ENCODE measurements around the gene EGR4. TPM values are rescaled to one million over a fixed set of nuclear protein-coding genes. Genes with fewer than 3 reads are reported as not detected.

Gene EGR4
- total RNA-seq, 2 donors from 2014 or later: 0.16 TPM; not detected in 1

GRCh38 chr2:73259704-73260337, 33.5 kb downstream of the EGR4 start:
- peaks cover 3% of the 10 kb centered on the region for H3K36me3 ChIP-seq
- H3K9me3 ChIP-seq: no peaks in the 10 kb centered on the region
- no peak overlapping the region for H3K27ac ChIP-seq
- H3K27me3 ChIP-seq: no peaks in the 10 kb centered on the region
- TF ChIP-seq CTCF (IDR thresholded peaks at IDR 0.05): no peak
- no peak overlapping the region for H3K4me3 ChIP-seq
- no peak for DNase-seq (ENCODE audit: low spot score)
- no peaks in the 10 kb centered on the region for H3K4me1 ChIP-seq

GRCh38 chr2:73259276-73259675, 34.1 kb downstream of the EGR4 start:
- no peak for DNase-seq (ENCODE audit: low spot score)
- Histone ChIP-seq H3K36me3 (peaks cover 8% of the 10 kb centered on the region), H3K27ac (no peak overlapping the region), H3K4me1 (no peaks in the 10 kb centered on the region), H3K9me3 (no peaks in the 10 kb centered on the region), H3K4me3 (no peak overlapping the region), H3K27me3 (no peaks in the 10 kb centered on the region)
- TF ChIP-seq CTCF (IDR thresholded peaks at IDR 0.05): no peak

- no peak overlapping the region for H3K27ac ChIP-seq
- H3K27me3 ChIP-seq: no peaks in the 10 kb centered on the region
- no peak for TF ChIP-seq CTCF (IDR thresholded peaks at IDR 0.05)
Observed at GRCh38 chr2:73258913-73259215, 34.5 kb downstream of the EGR4 start.

GRCh38 chr2:73258186-73258912, 35.0 kb downstream of the EGR4 start:
- Histone ChIP-seq H3K27me3 (no peaks in the 10 kb centered on the region), H3K4me1 (no peaks in the 10 kb centered on the region), H3K9me3 (no peaks in the 10 kb centered on the region), H3K4me3 (no peak overlapping the region), H3K36me3 (peaks cover 18% of the 10 kb centered on the region), H3K27ac (no peak overlapping the region)
- DNase-seq (ENCODE audit: low spot score): no peak
- TF ChIP-seq CTCF (IDR thresholded peaks at IDR 0.05): no peak

More at GRCh38 chr2:73258913-73259215, 34.5 kb downstream of the EGR4 start:
- no peaks in the 10 kb centered on the region for H3K9me3 ChIP-seq
- H3K36me3 ChIP-seq: peaks cover 12% of the 10 kb centered on the region
- no peak overlapping the region for H3K4me3 ChIP-seq
- H3K4me1 ChIP-seq: no peaks in the 10 kb centered on the region
- DNase-seq (ENCODE audit: low spot score): no peak

- H3K27ac ChIP-seq: no peak overlapping the region
- no peak for DNase-seq (ENCODE audit: low spot score)
Observed at GRCh38 chr2:73257425-73258125, 35.8 kb downstream of the EGR4 start.

More at GRCh38 chr2:73257425-73258125, 35.8 kb downstream of the EGR4 start:
- Histone ChIP-seq H3K36me3 (peaks cover 25% of the 10 kb centered on the region), H3K4me1 (no peaks in the 10 kb centered on the region), H3K9me3 (no peaks in the 10 kb centered on the region), H3K27me3 (no peaks in the 10 kb centered on the region), H3K4me3 (no peak overlapping the region)
- no peak for TF ChIP-seq CTCF (IDR thresholded peaks at IDR 0.05)

Data from right atrium auricular region (tissue), 2 donors.